ENCODE data around the gene PRSS22.

PRSS22 gene

GRCh38 chr16:2879854-2880508 is 22.0 kb upstream of the PRSS22 start:
- no peak for DNase-seq

- DNase-seq: peak; percentile 15
These were observed 17.0 kb upstream of the PRSS22 start for GRCh38 chr16:2874912-2875362.

- no peak for DNase-seq
These were observed 16.3 kb upstream of the PRSS22 start for GRCh38 chr16:2874032-2874911.

GRCh38 chr16:2871926-2872325 is 14.0 kb upstream of the PRSS22 start:
- DNase-seq: no peak

- peak; percentile 90 for DNase-seq
These were observed 10.2 kb upstream of the PRSS22 start for GRCh38 chr16:2867987-2868789.

GRCh38 chr16:2867661-2867986 is 9.7 kb upstream of the PRSS22 start:
- no peak for DNase-seq

- no peak for DNase-seq
These were observed 8.5 kb upstream of the PRSS22 start for GRCh38 chr16:2866431-2866830.

GRCh38 chr16:2865651-2866050 is 7.7 kb upstream of the PRSS22 start:
- DNase-seq: no peak

- DNase-seq: no peak
These were observed 3.0 kb upstream of the PRSS22 start for GRCh38 chr16:2860826-2861567.

- DNase-seq: no peak
These were observed 1.8 kb upstream of the PRSS22 start for GRCh38 chr16:2859686-2860265.

GRCh38 chr16:2858245-2859025 is 465 bp upstream of the PRSS22 start:
- DNase-seq: no peak

- DNase-seq: no peak
These were observed 1.1 kb downstream of the PRSS22 start for GRCh38 chr16:2856686-2857450.

GRCh38 chr16:2856061-2856670 is 1.8 kb downstream of the PRSS22 start:
- no peak for DNase-seq

GRCh38 chr16:2855536-2855935 is 2.4 kb downstream of the PRSS22 start:
- no peak for DNase-seq

GRCh38 chr16:2854700-2855309 is 3.2 kb downstream of the PRSS22 start:
- no peak for DNase-seq

GRCh38 chr16:2853531-2854073 is 4.4 kb downstream of the PRSS22 start:
- no peak for DNase-seq

GRCh38 chr16:2852731-2853507 is 5.1 kb downstream of the PRSS22 start:
- no peak for DNase-seq

GRCh38 chr16:2852003-2852730 is 5.8 kb downstream of the PRSS22 start:
- DNase-seq: no peak
